ENCODE data around the gene LSM4.

The LSM4 gene

DNA sequence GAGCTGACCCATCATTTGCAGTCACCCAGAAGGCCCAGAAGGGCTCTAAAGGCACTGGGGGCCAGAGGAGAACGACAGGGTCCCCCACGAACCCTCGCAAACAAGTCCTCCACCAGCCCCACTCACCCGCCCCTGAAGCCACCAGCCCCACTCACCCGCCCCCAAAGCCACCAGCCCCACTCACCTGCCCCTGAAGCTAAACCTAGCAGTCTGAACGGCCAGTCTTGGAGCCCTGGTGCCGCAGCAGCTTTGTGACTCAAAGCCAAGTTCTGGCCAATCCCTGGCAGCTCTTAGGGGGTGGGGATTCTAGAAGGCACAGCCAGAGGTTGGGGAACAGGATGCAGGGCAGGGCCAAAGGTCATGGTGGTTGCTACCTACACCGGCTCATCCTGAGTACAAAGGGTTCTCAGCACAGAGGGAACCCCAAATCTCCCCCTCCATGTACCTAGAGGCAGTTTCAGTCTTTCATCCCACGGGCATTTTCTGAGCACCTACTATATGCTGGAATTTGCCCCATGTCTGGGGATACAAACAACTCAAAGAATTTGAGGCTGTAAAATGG, 48.6 kb downstream of the LSM4 start, which contains the start of gene IQCN:
TSS of gene IQCN (minus strand) at position 234 of the 562 bp plus-strand sequence. CDS start 4,974 bp downstream, outside the sequence.
- DNase-seq: peak in 1 of 4 experiments; percentile 38

GRCh38 chr19:18273561-18274218, 49.2 kb downstream of the LSM4 start:
- DNase-seq: no peak

- no peak for DNase-seq
Measured at GRCh38 chr19:18271433-18271841, 51.4 kb downstream of the LSM4 start.

DNA sequence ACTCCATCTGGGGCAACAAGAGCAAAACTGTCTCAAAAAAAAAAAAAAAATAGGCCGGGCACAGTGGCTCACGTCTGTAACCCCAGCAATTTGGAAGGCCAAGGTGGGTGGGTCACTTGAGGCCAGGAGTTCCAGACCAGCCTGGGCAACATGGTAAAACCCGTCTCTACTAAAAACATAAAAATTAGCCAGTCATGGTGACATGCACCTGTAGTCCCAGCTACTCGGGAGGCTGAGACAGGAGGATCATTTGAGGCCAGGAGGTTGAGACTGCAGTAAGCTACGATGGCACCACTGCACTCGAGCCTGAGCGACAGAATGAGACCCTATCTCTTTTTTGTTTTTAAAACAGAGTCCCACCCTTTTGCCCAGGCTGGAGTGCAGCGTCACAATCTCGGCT, 52.5 kb downstream of the LSM4 start:
- DNase-seq: no peak

- no peak for DNase-seq
Measured at GRCh38 chr19:18269070-18269723, 53.7 kb downstream of the LSM4 start.

DNA sequence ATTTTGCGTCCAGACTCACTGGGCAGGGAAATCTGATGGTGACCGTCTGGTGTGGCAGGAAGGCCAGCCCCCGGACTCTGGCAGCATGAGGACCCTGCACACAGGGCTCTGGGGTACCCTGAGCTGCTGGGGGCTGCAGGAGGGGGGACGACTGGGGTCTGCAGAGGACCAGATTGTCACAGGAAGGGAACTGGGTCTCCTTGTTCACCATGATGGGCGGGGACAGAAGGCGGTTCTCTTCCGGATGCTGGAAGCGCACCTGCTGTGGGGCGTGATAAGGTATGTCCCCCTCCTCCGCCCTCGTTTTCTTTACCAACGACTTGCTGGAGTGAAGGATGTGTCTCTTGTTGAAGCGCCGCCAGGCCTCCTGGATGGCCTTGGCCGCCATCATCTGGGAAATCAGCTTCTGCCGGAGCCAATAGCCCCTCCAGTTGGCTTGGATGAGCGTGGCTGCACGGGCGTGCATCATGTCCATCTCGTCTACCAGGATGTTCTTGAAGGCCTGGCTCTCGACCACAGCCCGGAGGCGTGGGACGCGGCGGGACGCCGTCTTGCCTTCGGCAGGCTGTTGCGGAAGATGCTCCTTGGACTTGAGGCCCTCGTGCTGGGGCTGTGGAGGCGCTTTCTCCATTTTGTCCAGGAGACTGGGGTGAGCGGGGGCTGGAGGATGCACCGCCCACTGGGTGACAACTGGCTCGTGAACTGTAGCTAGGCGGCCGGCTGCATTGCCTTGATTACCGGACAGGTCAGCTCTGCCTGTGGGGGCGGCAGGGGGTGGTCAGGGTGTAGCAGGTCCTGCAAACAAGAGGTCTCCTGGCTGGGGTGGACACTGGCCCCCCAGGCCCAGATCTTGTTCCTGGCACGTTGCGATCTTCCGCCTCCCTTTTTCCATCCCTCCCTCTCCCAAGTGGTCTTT, 55.8 kb downstream of the LSM4 start:
- DNase-seq: no peak

- DNase-seq: no peak
Measured at GRCh38 chr19:18265582-18265981, 57.3 kb downstream of the LSM4 start.

- no peak for DNase-seq
Measured at GRCh38 chr19:18264971-18265540, 57.8 kb downstream of the LSM4 start.

GRCh38 chr19:18264137-18264854, 58.6 kb downstream of the LSM4 start:
- no peak for DNase-seq

DNA sequence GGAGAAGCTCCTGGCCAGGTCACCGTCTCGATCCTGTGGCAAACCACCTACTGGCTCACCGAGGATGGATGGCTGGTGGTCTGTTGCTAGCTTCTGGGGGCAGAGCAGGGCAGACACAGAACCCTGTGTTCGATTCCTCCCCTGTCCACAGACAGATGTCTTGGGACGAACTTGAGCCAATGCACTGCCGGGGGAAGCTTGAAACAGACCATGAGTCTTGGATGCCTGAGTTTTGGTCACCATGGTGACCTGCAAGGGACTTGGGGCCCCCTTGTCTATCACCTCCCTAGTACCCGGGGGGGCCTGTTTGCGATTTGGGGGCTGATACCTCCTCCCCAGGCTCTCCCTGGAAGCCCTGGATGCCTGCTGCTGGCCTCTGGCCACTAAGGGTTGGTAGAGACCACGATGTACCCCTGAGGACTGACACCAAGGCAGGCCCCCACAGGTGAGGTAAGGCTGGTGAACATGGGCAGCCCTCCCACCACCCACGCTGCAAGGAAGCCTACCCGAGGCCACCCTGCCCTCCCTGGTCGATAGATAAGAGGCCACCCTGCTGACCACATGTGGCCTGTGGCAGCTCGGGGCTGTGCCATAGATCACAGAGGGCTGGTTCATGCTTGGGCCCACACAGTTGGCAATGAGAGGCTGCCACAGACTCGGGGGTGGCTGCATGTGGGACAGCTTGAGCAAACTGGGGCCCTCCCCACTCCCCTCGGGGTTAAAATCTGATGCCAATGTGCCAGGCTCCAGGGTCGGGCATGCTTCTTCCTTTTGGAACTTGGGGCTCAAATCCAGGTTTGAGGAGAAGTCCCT, 59.3 kb downstream of the LSM4 start:
- no peak for DNase-seq

DNA sequence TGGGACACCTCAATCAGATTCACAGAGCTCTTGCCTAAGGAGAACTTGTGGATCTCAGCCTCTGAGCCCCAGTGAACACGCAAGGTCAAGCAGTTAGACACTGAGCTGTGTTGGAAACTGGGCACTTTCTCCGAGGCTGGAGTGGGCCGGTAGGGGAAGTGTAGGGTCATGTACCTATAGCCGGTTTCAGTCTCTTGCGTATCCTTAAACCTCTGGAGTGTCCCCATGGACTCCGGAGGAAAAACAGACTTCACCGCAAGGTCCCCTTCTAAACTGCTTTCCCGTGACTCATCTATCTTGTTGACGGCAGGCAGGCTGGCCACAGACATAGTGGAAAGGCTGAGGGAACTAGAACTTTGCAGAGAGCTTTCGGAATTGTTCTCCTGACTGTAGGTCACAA, 60.0 kb downstream of the LSM4 start:
- no peak for DNase-seq

GRCh38 chr19:18262144-18262543, 60.7 kb downstream of the LSM4 start:
- no peak for DNase-seq

DNA sequence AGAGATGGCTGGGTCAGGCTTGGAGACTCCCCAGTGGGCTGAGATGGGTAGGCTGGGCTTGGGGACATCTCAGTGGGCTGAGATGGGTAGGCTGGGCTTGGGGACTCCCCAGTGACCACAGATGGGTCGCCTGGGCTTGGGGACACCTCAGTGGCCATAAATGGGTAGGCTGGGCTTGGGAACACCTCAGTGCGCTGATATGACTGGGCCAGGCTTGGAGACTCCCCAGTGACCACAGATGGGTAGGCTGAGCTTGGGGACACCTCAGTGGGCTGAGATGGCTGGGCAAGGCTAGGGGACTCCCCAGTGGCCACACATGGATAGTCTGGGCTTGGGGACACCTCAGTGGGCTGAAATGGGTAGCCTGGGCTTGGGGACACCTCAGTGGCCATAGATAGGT, 61.4 kb downstream of the LSM4 start:
- no peak for DNase-seq

DNA sequence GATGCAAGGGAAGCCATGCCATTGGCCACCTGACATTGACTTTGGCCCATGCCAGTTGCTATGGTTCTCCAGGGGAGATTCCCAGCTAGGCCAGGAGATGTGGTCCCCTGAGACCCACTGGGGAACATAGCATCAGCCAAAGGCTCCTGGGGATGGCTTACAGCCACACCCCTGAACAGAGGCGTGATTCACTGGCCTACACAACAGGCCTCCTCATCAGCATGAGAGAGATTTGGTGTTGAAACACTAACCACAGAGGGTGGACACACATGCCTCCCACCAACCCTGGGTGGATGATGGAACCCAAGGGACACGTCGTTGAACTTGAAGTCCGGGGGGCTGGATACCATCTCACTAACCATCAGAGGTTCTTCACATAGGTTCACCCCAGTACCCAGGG, 63.0 kb downstream of the LSM4 start:
- no peak for DNase-seq

DNA sequence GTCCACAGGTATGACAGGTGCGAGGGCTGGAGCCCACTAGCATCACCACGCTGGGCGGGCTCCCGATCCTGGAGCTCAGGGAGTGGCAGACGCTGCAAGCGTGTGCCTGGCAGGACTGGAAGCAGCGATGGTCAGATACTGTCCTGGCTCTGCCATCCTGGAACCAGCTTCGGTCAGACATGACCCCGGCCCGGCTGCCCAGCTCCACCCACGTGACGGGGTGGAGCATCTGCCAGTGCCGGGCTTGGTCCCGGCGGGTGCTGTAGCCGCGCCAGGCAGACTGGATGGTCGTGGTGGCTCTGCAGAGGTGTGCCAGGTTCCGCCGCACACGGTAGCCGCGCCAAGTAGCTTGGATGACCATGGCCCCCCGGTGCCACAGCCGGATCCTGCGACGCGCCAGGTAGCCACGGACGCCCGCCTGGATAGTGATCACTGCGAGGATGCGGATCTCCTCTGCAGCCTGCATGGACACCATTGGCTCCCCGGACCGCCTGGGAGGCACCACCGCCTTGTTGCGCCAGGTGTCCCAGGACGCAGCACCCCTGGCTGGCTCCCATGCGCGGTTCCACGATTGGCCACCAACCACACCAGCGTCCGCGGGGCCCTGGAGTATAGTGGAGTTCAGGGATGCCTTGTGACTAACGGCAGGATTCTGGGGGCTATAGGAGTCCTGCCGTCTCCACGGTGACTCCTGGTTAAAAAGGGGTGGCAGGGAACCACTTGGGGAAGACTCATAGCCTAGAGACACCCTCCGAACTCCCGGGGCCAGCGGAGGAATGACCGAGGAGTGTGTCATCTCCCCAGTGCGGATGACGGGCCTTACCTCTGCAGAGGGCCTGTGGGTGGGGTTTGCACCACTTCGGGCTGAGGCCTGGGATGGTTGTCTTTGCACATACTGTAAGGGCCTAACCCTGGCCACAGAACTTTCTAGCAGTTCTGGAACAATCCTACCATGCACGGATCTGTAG, 65.1 kb downstream of the LSM4 start:
- DNase-seq: no peak
